Lower lobe of right lung (tissue), 2 donors: ENCODE results near the gene CFAP46. TPM values are rescaled to one million over a fixed set of nuclear protein-coding genes. Genes with fewer than 3 reads are reported as not detected.

Source experiments
- ATAC-seq, 2 donors: fragments of 200-7000 bp; cut with Tn5 transposase; one replicate each; pipeline ENCODE4 v1.9.1; 2020 to 2022; ENCODE audit warnings: mild to moderate bottlenecking in 2 of 2, moderate library complexity in 2 of 2
- DNase-seq: peaks from one replicate; pipeline ENCODE4 v3.0.0-alpha.2; 2020
- H3K27ac ChIP-seq: fragments of 200-600 bp; one replicate; pipeline ENCODE4 v1.8.0; 2022
- H3K27me3 ChIP-seq: fragments of 200-600 bp; one replicate; pipeline ENCODE4 v1.8.0; 2022; ENCODE audit warnings: low read depth
- H3K36me3 ChIP-seq: fragments of 200-600 bp; one replicate; pipeline ENCODE4 v1.8.0; 2022; ENCODE audit warnings: mild to moderate bottlenecking
- H3K4me1 ChIP-seq: fragments of 200-600 bp; one replicate; pipeline ENCODE4 v1.8.0; 2022
- H3K4me3 ChIP-seq: fragments of 200-600 bp; one replicate; pipeline ENCODE4 v1.8.0; 2022; ENCODE audit warnings: mild to moderate bottlenecking
- H3K9me3 ChIP-seq: fragments of 200-600 bp; one replicate; pipeline ENCODE4 v1.8.0; 2022
- intact Hi-C: fragments of 100-400 bp; cut with DNase I; formaldehyde crosslinking; loops from one replicate; pipeline ENCODE4 v1.11.0; 2022
- total RNA-seq: library from RNA; stranded (reverse); fragmentation: NEBNext Ultra II Directional; extraction: Animal tissue kit (Norgen Biotek cat#: 25700); gene quantifications from one replicate; pipeline ENCODE4 v1.2.1, GENCODE V29; 2021
- TF ChIP-seq, protein P1 (sequence below): fragments of 200-600 bp; IDR thresholded peaks from one replicate; pipeline ENCODE4 v1.8.0; 2022; ENCODE audit warnings: antibody characterized with exemption, mild to moderate bottlenecking
- donor health status: DM: no; HTN: yes; CAD: no; lungs with severe emphysema.

Gene CFAP46
- total RNA-seq, 1 donor from 2014 or later: 9.0 TPM

DNA sequence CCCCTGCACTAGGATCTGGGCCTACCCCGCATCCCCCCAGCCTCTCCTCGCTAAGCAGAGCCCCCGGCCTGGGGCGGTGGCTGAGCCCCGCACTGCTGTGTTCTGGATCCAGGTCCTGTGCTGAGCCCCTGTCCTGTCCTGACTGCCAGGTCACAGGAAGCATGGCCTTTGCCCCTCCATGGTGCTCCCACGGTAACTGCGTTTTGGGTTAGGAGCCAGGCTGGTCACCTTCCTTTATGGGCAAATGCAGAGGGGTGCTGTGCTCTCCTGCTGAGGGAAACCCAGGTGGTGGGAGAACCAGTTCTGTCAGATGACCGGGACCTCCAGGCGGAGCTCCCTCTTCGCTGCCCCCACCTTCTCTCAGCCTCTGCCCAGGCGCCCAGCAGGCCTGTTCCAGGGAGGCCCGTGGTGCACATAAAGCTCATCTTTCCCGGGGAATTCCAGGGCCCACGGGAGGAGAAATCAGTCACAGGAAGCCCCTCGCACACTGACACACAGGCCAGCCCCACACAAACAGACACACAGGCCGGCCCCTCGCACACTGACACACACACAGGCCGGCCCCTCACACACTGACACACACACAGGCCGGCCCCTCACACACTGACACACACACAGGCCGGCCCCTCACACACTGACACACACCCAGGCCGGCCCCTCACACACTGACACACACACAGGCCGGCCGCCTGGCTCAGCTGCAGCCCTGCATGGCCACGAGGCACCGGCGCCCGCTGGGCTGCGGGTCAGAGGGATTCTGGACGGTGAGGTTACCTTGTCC lies 75.6 kb downstream of the CFAP46 start:
- Histone ChIP-seq H3K4me1 (no peaks in the 10 kb centered on the region), H3K27me3 (peaks cover 18% of the 10 kb centered on the region), H3K4me3 (no peak overlapping the region), H3K9me3 (no peaks in the 10 kb centered on the region), H3K36me3 (no peaks in the 10 kb centered on the region), H3K27ac (no peak overlapping the region)
- DNase-seq: peak; percentile 27
- ATAC-seq: no peak
- intact Hi-C loops: no loop called here
- TF ChIP-seq, protein P1, sequence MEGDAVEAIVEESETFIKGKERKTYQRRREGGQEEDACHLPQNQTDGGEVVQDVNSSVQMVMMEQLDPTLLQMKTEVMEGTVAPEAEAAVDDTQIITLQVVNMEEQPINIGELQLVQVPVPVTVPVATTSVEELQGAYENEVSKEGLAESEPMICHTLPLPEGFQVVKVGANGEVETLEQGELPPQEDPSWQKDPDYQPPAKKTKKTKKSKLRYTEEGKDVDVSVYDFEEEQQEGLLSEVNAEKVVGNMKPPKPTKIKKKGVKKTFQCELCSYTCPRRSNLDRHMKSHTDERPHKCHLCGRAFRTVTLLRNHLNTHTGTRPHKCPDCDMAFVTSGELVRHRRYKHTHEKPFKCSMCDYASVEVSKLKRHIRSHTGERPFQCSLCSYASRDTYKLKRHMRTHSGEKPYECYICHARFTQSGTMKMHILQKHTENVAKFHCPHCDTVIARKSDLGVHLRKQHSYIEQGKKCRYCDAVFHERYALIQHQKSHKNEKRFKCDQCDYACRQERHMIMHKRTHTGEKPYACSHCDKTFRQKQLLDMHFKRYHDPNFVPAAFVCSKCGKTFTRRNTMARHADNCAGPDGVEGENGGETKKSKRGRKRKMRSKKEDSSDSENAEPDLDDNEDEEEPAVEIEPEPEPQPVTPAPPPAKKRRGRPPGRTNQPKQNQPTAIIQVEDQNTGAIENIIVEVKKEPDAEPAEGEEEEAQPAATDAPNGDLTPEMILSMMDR: no peak

DNA sequence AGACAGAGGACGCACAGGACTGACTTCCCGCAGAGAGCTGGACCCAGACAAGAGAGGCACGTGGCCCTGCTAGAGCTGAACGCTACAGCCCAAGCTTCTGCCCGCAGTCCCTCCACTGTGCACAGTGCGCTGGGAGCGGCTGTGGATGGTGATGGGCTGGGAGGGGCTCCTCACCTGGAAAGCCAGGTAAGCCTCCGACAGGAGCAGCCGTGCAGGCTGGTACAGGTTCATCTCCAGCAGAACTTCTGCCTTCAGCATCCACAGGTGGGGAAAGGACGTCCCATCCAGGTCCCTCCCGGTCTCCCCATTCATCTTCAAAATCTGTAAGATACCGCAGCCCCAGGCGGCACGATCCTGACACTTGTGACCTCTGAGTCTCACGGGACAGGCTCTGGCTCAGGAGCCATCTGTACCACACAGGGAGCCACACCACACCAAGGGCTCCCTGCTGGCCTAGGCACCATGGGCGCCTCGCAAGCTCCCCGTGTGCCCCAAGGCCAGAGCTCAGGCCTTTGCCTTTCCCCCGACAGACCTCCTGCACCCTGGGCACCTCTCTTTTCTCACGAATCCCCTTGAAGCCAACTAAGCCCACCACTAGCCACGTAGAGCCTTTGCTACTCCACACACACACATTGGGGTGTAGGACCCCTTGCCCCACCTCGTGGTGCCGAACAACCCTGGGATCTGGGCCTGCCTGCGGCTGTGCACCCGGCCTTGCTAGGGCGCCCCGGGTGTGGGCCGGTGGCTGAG lies 76.3 kb downstream of the CFAP46 start:
- Histone ChIP-seq H3K36me3 (no peaks in the 10 kb centered on the region), H3K9me3 (no peaks in the 10 kb centered on the region), H3K27ac (no peak overlapping the region), H3K27me3 (peaks cover 16% of the 10 kb centered on the region), H3K4me1 (no peaks in the 10 kb centered on the region), H3K4me3 (no peak overlapping the region)
- TF ChIP-seq, protein P1: no peak
- DNase-seq (peak; percentile 27), ATAC-seq (peak in 1 of 2 donors; percentile 18)
- intact Hi-C loops: no loop called here

DNA sequence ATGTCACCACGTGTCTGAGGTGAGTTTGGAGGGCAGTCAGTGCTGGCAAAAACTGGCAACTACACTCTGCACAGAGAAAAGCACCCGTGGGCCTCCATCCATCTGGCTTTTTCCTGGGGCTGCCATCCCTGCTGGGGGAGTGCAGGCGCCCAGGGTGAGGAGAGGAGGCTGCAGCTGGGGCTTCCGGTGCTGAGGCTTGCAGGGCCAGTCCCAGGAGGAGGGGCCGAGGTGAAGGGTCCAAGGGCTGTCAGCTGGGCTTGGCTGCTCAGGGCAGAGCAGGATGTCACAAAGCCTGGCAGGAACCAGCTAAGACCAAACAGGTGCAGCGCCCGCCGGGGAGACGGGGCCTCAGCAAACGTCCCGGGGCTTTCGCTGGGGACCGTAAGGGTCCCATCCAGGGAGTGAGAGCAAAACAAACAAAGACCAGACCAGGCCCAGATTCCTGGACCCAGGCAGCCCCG lies 77.2 kb downstream of the CFAP46 start:
- no peaks in the 10 kb centered on the region for H3K36me3 ChIP-seq
- DNase-seq (peak; percentile 20), ATAC-seq (no peak)
- H3K9me3 ChIP-seq: no peaks in the 10 kb centered on the region
- TF ChIP-seq, protein P1: no peak
- H3K4me3 ChIP-seq: no peak overlapping the region
- peaks cover 16% of the 10 kb centered on the region for H3K27me3 ChIP-seq
- H3K4me1 ChIP-seq: no peaks in the 10 kb centered on the region
- intact Hi-C loops: no loop called here
- H3K27ac ChIP-seq: no peak overlapping the region

DNA sequence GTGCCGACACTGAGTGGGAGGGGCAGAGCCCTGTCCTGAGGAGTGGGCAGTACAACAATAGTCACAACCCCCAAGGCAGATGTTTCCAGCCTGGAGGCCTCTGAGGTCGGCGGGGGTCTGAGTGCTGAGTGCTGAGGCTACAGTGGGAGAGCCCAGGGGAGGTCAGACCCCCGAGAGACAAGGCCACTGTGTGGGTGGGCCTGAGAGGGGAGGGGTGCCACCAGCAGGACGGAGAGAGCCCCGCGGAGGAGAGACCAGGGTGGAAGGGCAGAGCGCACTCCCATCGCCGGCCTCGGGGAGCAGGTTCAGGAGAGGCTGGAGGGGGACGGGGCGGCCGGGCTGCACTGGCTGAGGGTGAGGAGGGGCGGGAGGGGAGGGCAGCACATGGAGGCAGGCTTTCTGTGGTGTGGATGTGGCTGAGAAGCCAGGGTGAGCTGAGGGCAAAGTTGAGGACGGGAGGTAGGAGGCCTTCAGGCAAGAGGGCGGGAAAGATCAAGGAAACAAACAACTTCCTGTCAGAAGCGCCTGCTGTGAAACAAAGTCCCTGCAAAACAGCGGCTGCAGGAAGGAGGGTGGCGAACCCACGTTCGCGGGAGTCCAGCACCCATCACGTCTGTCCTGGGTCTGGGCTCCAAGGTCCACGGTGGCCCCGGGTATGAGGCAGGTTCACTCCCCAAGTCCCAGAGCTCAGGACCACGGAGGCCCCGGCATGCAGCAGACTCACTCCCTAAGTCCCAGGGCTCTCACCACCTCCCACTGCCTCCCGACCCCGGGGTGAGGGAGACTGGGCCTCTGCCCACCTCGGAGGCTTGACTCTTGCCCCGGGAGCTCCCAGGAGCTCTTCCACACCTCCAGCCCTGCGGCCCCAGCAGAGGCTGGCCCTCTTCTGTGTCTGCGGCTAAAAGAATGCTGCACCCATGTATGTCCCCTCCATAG lies 79.6 kb downstream of the CFAP46 start:
- H3K36me3 ChIP-seq: no peaks in the 10 kb centered on the region
- H3K27ac ChIP-seq: no peak overlapping the region
- H3K9me3 ChIP-seq: no peaks in the 10 kb centered on the region
- H3K27me3 ChIP-seq: peaks cover 16% of the 10 kb centered on the region
- DNase-seq (peak; percentile 38), ATAC-seq (peak in 1 of 2 donors; percentile 19)
- no peaks in the 10 kb centered on the region for H3K4me1 ChIP-seq
- TF ChIP-seq, protein P1: no peak
- no peak overlapping the region for H3K4me3 ChIP-seq
- intact Hi-C loops: no loop called here

DNA sequence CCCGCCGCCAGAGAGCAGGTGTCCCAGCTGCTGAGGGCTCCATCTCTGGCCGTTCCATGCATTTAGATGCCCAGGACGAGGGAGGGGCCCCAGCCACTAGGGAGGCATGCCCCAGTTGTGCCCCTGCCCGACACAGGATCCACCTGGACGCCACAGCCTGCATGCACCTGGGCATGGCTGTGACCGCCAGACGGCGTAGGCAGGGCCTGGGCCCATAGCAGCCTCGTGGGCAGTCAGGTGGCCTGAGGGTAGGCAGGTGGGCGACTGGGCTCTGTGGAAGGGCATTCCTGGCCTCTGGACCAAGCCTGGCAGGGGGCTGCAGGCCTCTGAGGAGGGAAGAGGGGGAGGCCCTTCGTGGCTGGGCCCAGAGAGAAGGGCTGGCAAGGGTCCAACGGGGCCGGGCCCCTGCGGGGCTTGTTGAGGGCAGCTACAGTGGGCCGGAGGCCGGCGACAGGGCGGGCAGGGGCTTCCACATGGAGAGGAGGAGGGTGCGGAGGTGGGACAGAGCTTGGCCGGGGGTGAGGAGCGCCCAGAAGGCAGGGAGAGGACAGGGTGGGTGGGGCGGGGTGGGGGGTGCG lies 80.4 kb downstream of the CFAP46 start:
- TF ChIP-seq, protein P1: no peak
- Histone ChIP-seq H3K27ac (no peak overlapping the region), H3K4me1 (no peaks in the 10 kb centered on the region), H3K9me3 (peaks cover 3% of the 10 kb centered on the region), H3K36me3 (no peaks in the 10 kb centered on the region), H3K4me3 (no peak overlapping the region), H3K27me3 (peaks cover 18% of the 10 kb centered on the region)
- intact Hi-C loops: no loop called here
- DNase-seq (peak; percentile 39), ATAC-seq (no peak)
